Fibroblast of pulmonary artery (primary cell): ENCODE results near the gene TBXA2R.

ENCODE experiments used
- DNase-seq: peaks from one replicate; pipeline ENCODE4 v3.0.0-alpha.2; 2010; ENCODE audit warnings: low read depth
- H3K4me3 ChIP-seq: replicated peaks from 2 replicates; pipeline ENCODE4 v1.5.1; 2011; ENCODE audit warnings: low read depth, mild to moderate bottlenecking, control low read depth, low read length, moderate library complexity
- CTCF ChIP-seq: IDR thresholded peaks from 2 replicates; pipeline ENCODE4 v1.5.1; 2011; ENCODE audit warnings: mild to moderate bottlenecking, control low read depth, low read length, inconsistent platforms; ENCODE audit errors: missing control alignments

The TBXA2R gene

GRCh38 chr19:3612901-3613741 lies 6.4 kb upstream of the TBXA2R start:
- TF ChIP-seq CTCF, result no peak
- DNase-seq, result no peak
- H3K4me3 ChIP-seq, result no peak overlapping the region

- no peak overlapping the region for H3K4me3 ChIP-seq
- no peak for TF ChIP-seq CTCF
- no peak for DNase-seq
These were observed 5.7 kb upstream of the TBXA2R start for GRCh38 chr19:3612330-3612729.

- no peak overlapping the region for H3K4me3 ChIP-seq
- no peak for DNase-seq
These were observed 5.2 kb upstream of the TBXA2R start for GRCh38 chr19:3611841-3612240.

GRCh38 chr19:3610745-3611717 lies 4.4 kb upstream of the TBXA2R start:
- no peak for TF ChIP-seq CTCF

More at GRCh38 chr19:3611841-3612240, 5.2 kb upstream of the TBXA2R start:
- TF ChIP-seq CTCF, result no peak

GRCh38 chr19:3609779-3610719 lies 3.4 kb upstream of the TBXA2R start:
- TF ChIP-seq CTCF, result no peak

More at GRCh38 chr19:3610745-3611717, 4.4 kb upstream of the TBXA2R start:
- DNase-seq, result no peak
- no peak overlapping the region for H3K4me3 ChIP-seq

GRCh38 chr19:3608750-3609322 lies 2.2 kb upstream of the TBXA2R start:
- H3K4me3 ChIP-seq, result no peak overlapping the region
- no peak for TF ChIP-seq CTCF
- no peak for DNase-seq

More at GRCh38 chr19:3609779-3610719, 3.4 kb upstream of the TBXA2R start:
- H3K4me3 ChIP-seq, result no peak overlapping the region
- no peak for DNase-seq
